NCI-H1092 treated with DMSO at 0.1 percent for 48 hours (cell line): Measurements from ENCODE around the gene USP20.
"Not testable (repeated sequence)": the region's sequence is repeated elsewhere in the genome, so short reads cannot be mapped to it uniquely, and the experiment has no call there.

Source experiments
- DNase-seq: peaks from one replicate; lab custom pipeline; 2025; lab: John Stamatoyannopoulos, UW

Gene USP20

DNA sequence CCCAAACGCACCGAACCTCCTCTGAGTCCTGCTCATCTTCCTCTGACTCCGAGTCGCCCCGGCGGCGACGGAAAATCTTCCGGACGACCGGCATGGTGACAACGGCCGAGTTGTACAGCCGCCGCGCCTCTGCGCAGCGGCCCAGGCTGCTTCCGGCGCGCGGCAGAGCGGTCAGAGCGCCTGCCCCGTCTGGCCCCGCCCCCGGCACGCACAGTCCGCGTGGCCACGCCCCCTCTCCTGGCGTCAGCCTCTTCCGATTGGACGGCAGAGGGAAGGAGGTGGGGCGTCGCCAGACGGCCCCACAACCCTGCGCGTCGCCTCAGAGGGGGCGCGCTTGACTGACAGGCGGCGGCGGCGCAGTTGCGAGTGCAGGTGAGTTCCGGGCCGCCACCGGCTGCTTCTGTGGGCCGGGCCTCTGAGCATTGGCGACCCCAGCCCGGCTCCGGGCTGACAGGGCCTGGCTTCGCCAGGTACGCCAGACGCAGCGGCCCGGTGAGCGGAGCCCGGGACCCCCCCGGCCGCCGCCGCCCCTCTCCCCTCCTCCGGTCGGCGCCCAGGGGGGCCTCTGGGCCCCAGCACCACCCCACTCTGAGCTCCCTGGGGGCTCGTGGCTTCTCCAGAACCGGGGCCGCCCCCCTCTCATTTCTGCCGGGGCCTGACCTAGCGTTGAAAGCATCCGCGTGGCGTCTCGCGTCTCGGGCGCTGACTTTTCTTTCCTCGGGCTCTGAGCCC, at the start of gene USP20, which contains the start of gene C9orf78:
USP20 (plus strand) TSS at position 331 of the 732 bp plus-strand sequence. CDS start 17,098 bp downstream, outside the sequence.
C9orf78 (minus strand) TSS at position 148 of the 732 bp plus-strand sequence; CDS start at position 94, 54 bp downstream.
- DNase-seq: peak; percentile 97

DNA sequence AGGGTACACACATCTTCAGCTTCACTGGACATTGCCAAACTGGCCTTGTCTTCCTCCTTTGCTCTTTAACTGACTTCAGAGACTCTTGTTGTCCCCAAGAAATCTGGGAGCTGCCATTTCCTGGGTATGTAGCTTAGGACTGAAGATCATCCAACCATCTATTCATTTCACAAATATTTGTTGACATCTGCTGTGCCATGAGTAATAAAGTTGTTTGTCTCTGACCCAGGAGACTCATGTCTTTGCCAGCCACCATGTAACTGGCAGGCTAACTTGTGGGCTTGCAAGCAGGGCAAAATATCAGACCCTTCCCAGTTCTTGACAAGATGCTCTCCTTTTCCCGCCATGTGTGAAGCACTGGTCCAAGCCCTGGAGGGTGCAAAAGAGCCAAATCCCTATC, 49.4 kb upstream of the USP20 start:
- DNase-seq: no peak

DNA sequence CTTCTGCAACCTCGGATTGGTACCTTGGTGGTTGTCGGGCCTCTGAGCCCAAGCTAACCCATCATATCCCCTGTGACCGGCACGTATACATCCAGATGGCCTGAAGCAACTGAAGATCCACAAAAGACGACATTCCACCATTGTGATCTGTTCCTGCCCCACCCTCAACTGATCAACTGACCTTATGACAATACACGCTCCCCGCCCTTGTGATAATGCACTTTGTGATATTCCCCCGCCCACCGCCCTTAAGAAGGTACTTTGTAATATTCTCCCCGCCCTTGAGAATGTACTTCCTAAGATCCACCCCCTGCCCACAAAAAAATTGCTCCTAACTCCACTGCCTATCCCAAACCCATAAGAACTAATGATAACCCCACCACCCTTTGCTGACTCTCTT, 48.8 kb upstream of the USP20 start:
- DNase-seq: no peak

DNA sequence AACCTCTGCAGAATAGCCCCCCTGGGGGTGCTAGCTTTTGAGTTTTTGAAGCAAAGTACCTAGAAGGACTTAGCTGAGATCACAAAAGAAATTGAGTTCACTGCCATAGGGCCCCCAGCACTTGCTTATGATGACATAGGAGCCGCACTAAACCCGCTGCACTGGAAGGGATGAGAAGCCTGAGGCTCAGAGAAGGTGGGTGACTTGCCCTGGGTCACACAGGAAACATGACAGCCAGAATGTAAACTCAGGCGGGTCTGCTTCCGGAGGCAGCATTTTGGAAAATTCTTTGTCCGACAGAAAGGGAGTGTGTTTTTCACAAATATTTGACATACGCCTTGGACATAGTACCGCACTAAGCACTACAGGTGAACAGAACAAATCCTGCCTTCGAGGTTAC, 40.7 kb upstream of the USP20 start:
- no peak for DNase-seq

DNA sequence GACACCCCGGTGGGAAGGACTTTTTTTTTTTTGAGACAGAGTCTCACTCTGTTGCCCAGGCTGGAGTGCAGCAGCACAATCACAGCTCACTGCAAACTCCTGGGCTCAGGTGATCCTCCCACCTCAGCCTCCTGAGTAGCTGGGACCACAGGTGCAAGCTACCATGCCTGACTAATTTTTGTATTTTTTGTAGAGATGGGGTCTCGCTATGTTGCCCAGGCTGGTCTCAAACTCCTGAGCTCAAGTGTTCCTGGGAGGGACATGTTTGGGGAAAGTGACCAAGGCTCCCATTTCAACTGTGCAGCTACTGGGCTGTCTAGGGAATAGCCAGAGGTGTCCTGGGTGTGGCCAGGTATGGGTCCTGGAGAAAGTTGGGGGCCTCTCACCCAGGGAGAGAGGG, 39.2 kb upstream of the USP20 start:
- not testable (repeated sequence) for DNase-seq

DNA sequence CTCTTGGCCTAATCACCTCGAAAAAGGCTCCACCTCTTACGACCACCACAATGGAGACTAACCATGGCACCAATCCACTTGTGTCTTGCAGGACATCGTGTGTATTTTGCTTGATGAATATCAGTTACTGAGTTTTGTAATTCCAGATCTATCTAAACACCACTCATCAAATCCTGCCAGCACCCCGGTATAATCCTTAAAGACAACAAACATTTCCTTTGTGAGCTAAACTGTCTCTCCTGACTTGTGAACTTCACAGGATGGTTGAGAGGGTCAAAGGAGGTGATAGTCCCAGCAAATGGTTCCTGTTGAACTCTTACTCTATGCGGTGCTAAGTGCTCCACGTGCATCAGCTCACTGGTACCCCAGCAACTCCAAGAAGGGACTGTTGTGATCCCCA, 36.3 kb upstream of the USP20 start:
- DNase-seq: no peak

DNA sequence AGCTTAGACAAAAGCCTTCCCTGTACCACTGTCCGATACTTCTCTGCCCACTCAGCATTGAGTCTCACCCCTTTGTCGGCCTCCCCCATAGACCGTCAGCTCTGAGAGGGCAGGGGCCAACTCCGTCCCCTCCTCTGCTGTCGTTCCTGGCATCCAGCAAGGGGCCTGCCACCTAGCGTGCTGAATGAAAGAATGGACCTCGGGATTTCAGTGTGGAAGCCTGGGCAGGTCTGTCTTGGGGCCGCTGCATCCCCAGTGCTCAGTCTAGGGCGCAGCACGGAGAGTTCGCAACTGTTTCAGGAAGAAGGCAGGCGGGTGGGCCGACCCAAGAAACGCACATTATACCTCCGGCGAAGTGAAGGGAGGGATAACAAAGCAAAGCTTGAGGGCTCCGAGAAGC, 33.8 kb upstream of the USP20 start:
- no peak for DNase-seq

DNA sequence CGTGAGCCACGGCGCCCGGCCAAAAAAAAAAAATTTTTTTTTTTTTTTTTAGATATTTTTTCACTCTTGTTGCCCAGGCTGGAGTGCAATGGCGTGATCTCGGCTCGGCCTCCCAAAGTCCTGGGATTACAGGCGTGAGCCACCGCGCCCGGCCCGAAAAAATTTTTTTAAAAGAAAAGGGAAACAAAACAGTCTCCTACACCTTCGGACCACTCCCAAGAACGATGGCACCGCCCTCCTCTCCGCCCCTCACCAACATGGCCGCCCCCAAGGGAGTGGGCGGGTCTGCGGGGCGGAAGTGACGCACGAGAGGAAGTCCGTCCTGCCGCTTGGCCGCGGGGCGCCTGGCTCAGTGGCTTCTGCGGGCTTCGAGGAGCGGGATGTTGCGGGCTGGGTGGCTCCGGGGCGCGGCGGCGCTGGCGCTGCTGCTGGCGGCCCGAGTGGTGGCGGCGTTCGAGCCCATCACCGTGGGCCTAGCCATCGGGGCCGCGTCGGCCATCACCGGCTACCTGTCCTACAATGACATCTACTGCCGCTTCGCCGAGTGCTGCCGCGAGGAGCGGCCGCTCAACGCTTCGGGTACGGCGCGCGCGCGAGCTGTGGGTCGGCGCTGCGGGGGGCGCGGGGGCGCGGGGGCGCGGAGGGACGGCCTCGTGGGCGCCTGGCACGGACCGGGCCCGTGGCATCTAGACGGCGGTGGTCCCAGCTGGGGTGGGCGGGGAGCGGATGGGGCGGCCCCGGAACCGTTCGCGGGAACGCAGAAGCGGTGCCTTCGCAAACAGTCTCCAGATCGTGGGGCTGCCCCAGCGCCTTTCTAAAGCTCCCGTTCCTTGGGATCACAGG, 32.2 kb upstream of the USP20 start, which contains the start of gene TOR1B:
TOR1B (plus strand) TSS at position 352 of the 843 bp plus-strand sequence; CDS start at position 381, 29 bp downstream.
- DNase-seq: peak; percentile 87

DNA sequence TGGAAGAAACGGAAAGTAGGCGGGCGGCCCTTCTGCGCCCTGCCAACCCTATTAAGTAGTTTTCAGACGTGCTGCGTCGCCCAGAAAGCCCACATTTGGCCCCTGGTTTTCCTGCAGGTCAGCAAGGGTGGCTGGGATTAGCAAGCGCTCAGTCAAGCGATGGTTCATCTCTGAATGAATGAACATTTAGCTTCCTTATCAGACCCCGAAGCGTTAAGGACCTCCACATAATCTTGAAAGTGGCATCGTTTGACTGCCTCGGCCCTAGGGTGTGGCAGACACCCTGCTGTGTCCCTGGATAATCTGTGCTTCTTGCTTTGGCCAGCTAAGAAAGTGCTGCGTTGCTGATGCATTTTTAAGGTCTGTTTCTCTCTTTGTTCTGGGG, 31.6 kb upstream of the USP20 start:
- DNase-seq: no peak

DNA sequence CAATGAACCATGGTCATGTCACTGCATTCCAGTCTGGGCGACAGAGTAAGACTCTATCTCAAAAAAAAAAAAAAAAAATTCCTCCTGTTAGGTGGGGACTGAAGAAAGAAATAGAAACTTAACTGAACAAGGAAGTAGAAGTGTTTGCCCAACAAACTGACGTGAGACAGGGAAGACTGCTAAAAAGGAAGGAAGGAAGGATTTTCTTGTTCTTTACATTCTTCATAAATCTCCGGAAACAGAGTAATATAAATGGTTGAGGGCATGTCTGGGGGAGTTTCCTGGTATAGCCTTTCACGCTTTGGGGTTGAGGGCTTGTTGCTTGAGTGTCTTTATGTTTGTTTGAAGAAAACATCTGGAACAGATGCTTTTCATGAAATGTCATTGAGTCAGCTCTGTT, 29.2 kb upstream of the USP20 start:
- DNase-seq: no peak

DNA sequence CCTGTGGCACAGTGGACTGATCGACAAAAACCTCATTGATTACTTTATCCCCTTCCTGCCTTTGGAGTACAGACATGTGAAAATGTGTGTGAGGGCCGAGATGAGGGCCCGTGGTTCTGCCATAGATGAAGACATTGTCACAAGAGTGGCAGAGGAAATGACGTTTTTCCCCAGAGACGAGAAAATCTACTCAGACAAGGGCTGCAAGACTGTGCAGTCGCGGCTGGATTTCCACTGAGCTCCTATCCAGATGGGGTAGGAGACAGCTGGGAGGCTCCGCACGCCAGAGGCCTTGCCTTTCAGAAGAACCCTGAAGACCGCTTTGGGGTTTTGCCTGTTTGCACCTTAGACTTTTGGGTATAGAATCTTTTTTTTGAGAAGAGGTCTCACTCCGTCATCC, 25.9 kb upstream of the USP20 start:
- DNase-seq: no peak

DNA sequence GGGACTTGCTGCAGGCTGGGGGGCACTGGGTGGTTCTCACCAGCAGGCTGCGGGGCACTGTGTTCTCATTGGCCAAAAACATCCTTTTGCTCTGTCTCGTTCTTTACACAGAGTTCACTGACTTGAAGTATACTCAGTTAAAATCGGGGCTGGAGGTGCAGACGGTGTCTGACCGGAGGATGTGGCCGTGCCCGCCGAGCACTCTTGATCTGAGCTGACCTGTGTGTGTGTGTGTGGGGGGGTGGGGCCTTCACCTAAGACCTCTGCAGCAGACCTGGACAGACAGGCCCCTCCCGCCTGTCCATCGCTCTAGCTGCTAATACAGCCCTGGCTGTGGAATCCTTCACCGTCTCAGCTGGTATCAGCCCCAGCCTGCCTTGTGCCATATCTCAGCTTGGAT, 25.1 kb upstream of the USP20 start:
- DNase-seq: no peak

DNA sequence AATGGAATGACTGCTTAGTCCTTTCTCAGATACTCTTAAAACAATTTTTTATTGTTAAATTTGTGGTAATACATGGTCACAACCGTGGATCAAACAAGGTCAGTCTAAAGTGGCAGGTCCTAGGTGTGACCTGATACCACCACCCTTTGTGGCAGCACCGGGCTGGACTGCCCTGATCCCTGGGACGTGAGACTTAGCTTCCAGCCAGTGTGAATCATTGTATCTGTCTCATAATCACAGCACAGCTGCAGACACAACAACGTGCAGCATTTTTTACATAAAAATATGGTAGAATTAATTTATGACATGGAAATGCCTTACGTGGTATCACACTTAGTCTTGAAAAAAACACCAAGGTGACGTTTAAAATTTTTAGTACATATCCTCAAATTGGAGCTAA, 24.5 kb upstream of the USP20 start:
- DNase-seq: no peak

DNA sequence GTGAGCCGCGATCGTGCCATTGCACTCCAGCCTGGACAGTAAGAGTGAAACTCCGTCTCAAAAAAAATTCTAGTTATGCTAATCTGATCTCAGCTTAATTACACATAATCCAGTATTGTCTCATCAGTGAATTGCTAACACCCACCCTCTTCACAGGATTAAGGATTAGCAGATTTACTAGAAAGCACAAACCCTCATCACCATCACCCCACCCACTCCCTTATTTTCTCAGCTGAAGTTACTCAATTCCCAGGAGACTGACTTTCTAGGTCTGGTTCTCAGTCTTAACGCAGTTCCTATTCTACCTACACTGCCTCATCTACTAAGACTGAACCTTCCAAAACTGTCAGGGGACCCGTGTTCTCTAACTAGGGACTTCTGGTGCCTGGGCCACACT, 23.3 kb upstream of the USP20 start:
- DNase-seq: no peak

DNA sequence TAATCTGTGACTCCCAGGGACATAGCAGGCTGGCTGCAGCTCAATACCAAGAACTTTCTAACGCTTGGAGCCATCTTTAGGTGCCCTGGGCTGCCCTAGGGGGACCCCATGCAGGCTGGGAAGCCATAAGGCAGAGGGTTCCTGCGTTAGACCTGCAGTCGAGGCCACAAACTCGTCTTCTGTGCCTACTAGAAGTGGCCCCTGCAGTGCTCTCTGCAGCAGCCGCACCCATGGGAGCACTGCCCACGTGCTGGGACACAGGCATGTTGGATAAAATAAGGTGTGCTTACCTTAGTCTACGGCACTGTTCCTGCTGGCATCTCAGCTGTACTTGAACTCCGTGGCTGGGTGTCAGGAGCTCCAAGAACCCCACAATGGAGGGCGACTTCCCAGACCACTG, 22.9 kb upstream of the USP20 start:
- DNase-seq: no peak

DNA sequence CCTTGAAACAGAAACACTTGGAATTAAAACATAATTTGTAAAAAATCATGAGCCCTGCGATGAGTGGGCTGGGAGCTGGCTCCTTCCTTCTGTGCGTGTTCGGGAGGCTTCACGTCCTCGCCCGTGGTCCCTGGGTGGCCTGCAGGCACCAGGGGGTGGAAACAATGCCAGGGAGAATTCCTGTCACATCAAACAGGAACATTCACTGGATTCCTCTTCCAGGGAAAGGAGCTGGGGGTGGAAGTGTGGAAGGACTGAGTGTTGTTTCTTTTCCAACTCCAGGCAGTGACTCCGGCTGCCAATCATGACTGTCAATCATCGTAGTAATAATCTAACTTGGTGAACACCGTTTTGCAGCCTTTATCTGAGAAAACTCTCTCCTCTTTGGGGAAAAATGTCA, 21.6 kb upstream of the USP20 start:
- no peak for DNase-seq

DNA sequence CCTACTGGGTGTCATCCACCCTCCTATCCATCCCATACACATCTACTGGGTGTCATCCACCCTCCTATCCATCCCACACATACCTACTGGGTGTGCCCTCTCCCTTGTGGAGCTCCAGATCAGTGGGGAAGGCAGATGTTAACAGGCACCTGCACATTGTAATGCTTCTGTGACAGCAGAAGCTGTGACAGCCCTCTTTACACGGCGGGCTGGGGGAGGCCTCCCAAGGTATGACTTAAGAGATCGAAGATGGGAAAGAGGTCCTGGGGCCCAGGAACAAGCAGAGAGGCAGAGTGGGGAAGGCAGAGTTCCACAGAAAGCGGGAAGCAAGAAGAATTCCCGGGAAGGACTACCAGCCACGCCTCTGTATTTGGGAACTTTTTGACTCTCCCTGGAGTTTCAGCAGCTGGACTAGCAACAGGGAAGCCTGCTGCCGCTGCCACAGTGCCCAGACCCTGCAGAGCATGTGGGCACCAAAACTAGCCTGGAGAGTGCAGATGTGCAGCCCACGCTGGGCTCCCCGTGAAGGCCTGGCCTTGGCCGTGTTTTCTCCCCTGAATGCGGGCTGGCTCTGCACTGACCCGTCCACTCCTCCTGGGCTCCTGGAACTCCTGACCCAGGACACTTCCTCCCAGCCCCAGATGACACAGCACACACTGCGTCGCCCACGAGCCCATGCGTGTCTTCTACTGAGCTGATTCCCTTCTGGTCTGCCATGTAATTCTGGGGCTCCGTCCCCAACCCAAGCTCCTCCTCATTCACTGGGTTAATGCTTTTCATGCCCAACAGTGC, 20.6 kb upstream of the USP20 start:
- no peak for DNase-seq

DNA sequence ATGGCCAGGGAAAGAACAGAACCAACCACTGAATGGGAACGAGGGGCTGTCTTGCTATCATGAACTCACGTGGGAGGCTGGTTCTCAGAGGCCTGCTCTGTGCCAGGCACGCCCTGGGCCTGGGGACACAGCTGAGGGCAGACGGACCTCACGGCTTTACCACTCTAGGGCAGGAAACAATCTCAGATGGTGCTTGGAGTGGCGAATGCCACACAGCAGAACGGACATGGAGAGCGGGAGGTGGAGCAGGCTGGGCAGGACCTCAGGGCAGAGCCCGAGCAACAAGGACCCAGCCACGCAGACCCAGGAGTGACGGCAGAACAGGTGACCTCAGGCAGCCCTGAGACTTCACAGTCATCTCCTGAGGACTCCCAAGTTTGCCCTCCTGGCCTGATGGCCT, 20.0 kb upstream of the USP20 start:
- no peak for DNase-seq

DNA sequence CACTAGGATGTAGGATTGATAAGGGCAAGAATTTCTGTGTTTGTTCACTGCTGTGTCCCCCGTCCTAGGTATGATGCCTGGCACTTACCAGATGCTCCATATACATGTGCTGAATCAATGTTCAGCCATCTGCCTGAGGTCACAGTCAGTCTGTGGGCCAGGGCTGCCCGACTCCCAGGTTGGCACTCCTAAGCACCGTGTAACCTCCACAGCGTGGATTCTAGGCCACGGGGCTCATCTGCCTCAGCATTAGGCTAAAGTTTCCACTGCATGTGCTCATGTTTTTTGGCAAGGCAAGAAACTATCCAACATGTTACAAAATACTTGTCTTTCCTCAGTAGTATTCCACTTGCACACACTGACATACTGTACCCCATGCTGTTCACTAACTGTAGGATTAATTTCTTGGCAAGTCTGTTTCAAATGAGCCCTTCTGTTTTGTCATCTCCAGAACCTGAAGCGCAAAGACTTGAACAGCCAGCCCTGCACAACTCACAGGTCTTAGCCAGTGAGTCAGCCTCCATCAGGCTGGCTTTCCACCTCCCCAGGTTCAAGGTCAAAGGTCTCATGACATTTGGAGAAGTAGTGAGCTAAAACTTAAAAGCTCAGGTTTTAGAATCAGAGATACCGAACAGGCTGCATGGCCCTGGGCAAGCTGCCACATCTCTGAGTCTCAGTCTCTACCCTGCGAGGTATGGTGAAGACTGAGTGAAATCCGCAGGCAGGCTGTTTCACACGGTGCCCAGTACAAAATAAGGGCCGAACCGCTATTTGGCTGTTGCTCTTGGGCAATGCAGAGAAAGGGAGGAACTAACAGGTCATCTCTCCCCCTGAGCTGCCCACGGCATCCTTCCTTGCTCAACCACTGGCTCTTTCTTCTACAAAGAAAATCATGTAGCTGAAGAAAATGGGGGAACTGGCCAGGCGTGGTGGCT, 18.5 kb upstream of the USP20 start:
- no peak for DNase-seq

DNA sequence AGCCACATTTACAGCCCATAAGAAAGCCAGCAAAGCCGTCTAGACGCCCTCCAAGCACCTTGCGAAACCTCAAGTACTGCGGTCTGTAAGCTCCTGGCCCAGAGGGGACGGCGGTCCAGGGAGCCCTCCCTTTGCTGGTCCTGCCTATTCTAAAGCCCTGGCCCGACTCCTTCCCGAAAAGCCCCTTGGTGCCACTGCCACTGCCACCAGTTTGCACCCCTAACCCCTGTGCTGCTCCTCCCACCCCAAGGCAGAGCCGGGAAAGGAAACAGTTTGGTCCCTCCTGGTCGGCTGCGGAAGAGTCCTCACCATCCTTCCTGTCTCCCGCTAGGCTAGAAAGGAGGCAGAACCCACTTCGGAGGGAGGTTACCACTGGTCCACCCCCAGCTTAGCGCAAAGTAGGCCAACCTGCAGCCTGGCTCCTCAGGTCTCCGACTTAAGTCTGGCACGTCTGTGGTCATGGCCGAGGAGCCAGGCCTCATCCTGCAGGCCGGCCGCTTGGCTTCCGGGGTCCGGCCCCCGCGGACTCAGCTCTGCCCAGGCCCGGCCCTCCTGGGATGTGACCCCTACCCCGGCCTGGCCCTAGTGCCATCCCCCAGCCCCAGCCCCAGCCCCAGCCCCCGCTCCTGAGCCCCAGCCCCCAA, 12.2 kb upstream of the USP20 start:
- no peak for DNase-seq

DNA sequence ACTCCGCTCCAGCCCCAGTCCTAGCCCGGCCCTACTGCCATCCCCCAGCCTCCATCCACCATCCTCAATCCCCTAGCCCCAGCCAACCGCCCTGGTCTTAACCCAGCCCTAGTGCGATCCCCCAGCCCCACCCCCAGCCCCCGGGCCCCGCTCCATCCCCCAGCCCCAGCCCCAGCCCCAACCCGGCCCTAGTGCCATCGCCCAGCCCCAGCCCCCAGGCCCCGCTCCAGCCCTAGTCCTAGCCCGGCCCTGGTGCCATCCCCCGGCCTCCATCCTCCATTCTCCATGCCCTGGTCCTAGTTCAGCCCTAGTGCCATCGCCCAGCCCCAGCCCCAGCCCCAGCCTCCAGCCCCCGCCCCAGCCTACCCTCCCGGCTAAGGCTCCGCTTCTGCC, 11.7 kb upstream of the USP20 start:
- DNase-seq: no peak
